ENCODE results near the gene KCNJ15. TPM values are rescaled to one million over a fixed set of nuclear protein-coding genes. Genes with fewer than 3 reads are reported as not detected.

Gene KCNJ15
- total RNA-seq, 1 donor from 2014 or later, result 27.5 TPM

- Histone ChIP-seq H3K27me3 (ENCODE audit: control insufficient read depth, insufficient read depth, low read length) (no peaks in the 10 kb centered on the region), H3K36me3 (ENCODE audit: control insufficient read depth, insufficient read depth, low read length) (peaks cover 3% of the 10 kb centered on the region), H3K4me3 (ENCODE audit: low read depth, low read length) (no peak overlapping the region)
- TF ChIP-seq CTCF (IDR thresholded peaks at IDR 0.05; ENCODE audit: insufficient read depth, low read length, poor library complexity, severe bottlenecking), result no peak
- no peak for DNase-seq (ENCODE audit: low read depth)
These were observed 27.4 kb downstream of the KCNJ15 start for GRCh38 chr21:38284216-38284615.

GRCh38 chr21:38286739-38287471, 30.1 kb downstream of the KCNJ15 start:
- TF ChIP-seq CTCF (IDR thresholded peaks at IDR 0.05; ENCODE audit: insufficient read depth, low read length, poor library complexity, severe bottlenecking), result no peak
- H3K27me3 ChIP-seq (ENCODE audit: control insufficient read depth, insufficient read depth, low read length), result no peaks in the 10 kb centered on the region
- H3K4me3 ChIP-seq (ENCODE audit: low read depth, low read length), result no peak overlapping the region
- no peak for DNase-seq (ENCODE audit: low read depth)
- H3K36me3 ChIP-seq (ENCODE audit: control insufficient read depth, insufficient read depth, low read length), result peaks cover 3% of the 10 kb centered on the region

DNA sequence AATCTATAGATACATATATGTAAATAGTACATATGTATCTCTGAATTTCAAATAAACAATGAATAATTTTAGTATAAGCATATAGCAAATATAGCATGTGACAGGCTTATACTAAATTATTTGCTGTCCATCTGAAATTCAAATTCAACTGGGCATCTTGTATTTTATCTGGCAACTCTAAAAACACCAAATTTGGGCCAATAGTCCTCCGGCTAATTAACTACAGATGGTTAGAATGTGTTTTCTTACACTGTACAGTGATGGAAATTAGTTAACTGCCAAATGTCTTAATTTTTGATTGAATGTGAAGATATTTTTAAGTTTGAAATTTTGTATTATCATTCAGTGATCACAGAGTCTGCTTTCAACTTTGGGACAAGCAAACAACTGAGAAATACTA, 30.7 kb downstream of the KCNJ15 start:
- no peak for DNase-seq (ENCODE audit: low read depth)
- TF ChIP-seq CTCF (IDR thresholded peaks at IDR 0.05; ENCODE audit: insufficient read depth, low read length, poor library complexity, severe bottlenecking), result no peak
- Histone ChIP-seq H3K4me3 (ENCODE audit: low read depth, low read length) (no peak overlapping the region), H3K27me3 (ENCODE audit: control insufficient read depth, insufficient read depth, low read length) (no peaks in the 10 kb centered on the region), H3K36me3 (ENCODE audit: control insufficient read depth, insufficient read depth, low read length) (peaks cover 4% of the 10 kb centered on the region)

DNA sequence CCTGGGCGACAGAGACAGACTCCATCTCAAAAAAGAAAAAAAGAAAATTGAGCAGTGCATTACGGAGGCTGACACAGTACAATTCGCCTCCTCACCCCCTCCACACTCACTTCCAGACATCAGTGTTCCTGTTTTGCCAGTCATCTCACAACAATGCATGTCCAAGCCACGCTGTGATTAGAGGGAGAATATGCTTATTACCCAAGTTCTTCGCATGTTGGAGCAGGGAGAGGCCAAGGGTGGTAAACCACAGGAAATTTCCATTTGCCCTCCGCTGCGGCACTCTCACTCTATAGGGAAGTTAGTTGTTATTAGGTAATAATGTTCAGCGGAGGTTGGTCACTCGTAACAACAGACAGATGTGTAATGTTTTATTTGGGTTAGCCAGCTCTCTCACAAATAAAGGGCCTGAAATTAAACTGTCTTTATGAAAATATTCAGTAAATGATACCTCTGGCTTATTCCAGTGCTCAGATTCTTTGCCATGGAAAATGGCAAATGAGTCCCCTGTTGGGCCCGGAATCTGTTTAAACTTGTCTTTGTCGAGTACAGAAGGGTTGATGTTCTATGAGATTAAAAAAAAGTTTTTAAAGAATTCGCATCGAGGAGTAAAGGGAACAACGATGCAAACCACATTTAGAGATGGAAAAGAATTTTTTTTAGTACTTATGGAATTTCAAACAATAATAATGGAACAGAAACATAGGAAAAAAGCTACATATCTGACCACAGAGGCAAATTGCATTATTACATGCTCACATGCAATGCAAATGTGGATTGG, 33.1 kb downstream of the KCNJ15 start:
- no peak overlapping the region for H3K4me3 ChIP-seq (ENCODE audit: low read depth, low read length)
- TF ChIP-seq CTCF (IDR thresholded peaks at IDR 0.05; ENCODE audit: insufficient read depth, low read length, poor library complexity, severe bottlenecking), result no peak
- DNase-seq (ENCODE audit: low read depth), result peak; percentile 99
- peaks cover 6% of the 10 kb centered on the region for H3K36me3 ChIP-seq (ENCODE audit: control insufficient read depth, insufficient read depth, low read length)
- H3K27me3 ChIP-seq (ENCODE audit: control insufficient read depth, insufficient read depth, low read length), result no peaks in the 10 kb centered on the region

GRCh38 chr21:38290809-38291208, 34.0 kb downstream of the KCNJ15 start:
- Histone ChIP-seq H3K27me3 (ENCODE audit: control insufficient read depth, insufficient read depth, low read length) (no peaks in the 10 kb centered on the region), H3K36me3 (ENCODE audit: control insufficient read depth, insufficient read depth, low read length) (peaks cover 6% of the 10 kb centered on the region), H3K4me3 (ENCODE audit: low read depth, low read length) (no peak overlapping the region)
- TF ChIP-seq CTCF (IDR thresholded peaks at IDR 0.05; ENCODE audit: insufficient read depth, low read length, poor library complexity, severe bottlenecking), result no peak
- DNase-seq (ENCODE audit: low read depth), result no peak
